ENCODE measurements around the gene OR12D1.

The OR12D1 gene

DNA sequence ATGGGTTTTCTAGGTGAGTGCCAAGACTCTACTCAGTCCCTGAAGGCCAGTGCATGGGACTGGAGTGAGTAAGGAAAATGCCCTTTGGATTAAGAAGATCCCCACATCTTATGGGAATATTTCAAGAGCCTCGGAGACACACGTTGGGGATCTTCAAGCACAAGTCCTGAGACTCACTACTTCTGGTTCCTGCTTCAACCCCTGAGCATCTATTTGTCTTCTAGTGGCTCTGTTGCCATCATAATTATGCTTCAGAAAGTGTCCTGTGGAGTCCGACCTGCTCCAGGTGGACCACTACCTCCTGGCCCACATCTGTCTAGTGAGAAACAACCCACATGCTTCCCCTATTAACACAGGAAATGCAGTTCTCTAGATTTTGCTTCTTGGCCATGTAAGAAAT, 46.0 kb upstream of the OR12D1 start, which contains the start of gene OR5V1 (continued):
- TF ChIP-seq, protein P1, sequence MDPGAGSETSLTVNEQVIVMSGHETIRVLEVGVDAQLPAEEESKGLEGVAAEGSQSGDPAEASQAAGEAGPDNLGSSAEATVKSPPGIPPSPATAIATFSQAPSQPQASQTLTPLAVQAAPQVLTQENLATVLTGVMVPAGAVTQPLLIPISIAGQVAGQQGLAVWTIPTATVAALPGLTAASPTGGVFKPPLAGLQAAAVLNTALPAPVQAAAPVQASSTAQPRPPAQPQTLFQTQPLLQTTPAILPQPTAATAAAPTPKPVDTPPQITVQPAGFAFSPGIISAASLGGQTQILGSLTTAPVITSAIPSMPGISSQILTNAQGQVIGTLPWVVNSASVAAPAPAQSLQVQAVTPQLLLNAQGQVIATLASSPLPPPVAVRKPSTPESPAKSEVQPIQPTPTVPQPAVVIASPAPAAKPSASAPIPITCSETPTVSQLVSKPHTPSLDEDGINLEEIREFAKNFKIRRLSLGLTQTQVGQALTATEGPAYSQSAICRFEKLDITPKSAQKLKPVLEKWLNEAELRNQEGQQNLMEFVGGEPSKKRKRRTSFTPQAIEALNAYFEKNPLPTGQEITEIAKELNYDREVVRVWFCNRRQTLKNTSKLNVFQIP (CRISPR knock-in tag; IDR thresholded peaks at IDR 0.05; ENCODE audit: borderline replicate concordance, low read depth): no peak
- TF ChIP-seq, protein P2, sequence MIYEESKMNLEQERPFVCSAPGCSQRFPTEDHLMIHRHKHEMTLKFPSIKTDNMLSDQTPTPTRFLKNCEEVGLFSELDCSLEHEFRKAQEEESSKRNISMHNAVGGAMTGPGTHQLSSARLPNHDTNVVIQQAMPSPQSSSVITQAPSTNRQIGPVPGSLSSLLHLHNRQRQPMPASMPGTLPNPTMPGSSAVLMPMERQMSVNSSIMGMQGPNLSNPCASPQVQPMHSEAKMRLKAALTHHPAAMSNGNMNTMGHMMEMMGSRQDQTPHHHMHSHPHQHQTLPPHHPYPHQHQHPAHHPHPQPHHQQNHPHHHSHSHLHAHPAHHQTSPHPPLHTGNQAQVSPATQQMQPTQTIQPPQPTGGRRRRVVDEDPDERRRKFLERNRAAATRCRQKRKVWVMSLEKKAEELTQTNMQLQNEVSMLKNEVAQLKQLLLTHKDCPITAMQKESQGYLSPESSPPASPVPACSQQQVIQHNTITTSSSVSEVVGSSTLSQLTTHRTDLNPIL (CRISPR knock-in tag; IDR thresholded peaks at IDR 0.05; ENCODE audit: low read depth): no peak

DNA sequence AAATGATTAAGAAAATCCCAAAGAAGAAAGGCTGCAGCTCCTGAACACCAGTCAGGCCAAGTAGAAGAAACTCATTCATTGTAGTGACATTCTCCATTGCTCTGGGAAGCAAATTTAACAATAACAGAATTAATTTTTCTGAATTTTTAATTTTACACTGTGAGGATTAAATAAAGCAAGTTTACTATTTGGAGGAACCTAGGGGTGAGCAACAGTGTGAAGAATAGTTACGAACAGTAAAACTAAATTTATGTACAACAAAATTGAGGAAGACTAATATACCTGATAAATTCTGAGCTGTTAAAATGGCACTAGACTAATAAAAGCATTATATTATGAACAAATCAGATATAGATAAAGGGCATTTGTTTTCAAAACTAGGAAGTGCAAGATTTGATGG, 39.5 kb upstream of the OR12D1 start, which contains the start of gene OR12D3:
Gene OR12D3 (minus strand): TSS at position 101 of the 400 bp plus-strand sequence. CDS start 4 bp downstream, at position 97.
- ATAC-seq: no peak
- TF ChIP-seq TOX (CRISPR knock-in tag; IDR thresholded peaks at IDR 0.05; ENCODE audit: borderline replicate concordance): no peak
- no peak for TF ChIP-seq ZC3H10 (CRISPR knock-in tag; IDR thresholded peaks at IDR 0.05)
- TF ChIP-seq, protein P3, sequence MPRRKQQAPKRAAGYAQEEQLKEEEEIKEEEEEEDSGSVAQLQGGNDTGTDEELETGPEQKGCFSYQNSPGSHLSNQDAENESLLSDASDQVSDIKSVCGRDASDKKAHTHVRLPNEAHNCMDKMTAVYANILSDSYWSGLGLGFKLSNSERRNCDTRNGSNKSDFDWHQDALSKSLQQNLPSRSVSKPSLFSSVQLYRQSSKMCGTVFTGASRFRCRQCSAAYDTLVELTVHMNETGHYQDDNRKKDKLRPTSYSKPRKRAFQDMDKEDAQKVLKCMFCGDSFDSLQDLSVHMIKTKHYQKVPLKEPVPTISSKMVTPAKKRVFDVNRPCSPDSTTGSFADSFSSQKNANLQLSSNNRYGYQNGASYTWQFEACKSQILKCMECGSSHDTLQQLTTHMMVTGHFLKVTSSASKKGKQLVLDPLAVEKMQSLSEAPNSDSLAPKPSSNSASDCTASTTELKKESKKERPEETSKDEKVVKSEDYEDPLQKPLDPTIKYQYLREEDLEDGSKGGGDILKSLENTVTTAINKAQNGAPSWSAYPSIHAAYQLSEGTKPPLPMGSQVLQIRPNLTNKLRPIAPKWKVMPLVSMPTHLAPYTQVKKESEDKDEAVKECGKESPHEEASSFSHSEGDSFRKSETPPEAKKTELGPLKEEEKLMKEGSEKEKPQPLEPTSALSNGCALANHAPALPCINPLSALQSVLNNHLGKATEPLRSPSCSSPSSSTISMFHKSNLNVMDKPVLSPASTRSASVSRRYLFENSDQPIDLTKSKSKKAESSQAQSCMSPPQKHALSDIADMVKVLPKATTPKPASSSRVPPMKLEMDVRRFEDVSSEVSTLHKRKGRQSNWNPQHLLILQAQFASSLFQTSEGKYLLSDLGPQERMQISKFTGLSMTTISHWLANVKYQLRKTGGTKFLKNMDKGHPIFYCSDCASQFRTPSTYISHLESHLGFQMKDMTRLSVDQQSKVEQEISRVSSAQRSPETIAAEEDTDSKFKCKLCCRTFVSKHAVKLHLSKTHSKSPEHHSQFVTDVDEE (CRISPR knock-in tag; IDR thresholded peaks at IDR 0.05): no peak
- TF ChIP-seq, protein P4, sequence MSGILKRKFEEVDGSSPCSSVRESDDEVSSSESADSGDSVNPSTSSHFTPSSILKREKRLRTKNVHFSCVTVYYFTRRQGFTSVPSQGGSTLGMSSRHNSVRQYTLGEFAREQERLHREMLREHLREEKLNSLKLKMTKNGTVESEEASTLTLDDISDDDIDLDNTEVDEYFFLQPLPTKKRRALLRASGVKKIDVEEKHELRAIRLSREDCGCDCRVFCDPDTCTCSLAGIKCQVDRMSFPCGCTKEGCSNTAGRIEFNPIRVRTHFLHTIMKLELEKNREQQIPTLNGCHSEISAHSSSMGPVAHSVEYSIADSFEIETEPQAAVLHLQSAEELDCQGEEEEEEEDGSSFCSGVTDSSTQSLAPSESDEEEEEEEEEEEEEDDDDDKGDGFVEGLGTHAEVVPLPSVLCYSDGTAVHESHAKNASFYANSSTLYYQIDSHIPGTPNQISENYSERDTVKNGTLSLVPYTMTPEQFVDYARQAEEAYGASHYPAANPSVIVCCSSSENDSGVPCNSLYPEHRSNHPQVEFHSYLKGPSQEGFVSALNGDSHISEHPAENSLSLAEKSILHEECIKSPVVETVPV (CRISPR knock-in tag; IDR thresholded peaks at IDR 0.05): no peak
- no peak for TF ChIP-seq ZNF565 (CRISPR knock-in tag; conservative IDR thresholded peaks at IDR 0.05; ENCODE audit: low read depth)
- no peak for TF ChIP-seq ESRRG (CRISPR knock-in tag; IDR thresholded peaks at IDR 0.05)
- no peak for TF ChIP-seq CSDC2 (CRISPR knock-in tag; IDR thresholded peaks at IDR 0.05)
- no peak for TF ChIP-seq BACH2 (CRISPR knock-in tag; IDR thresholded peaks at IDR 0.05; ENCODE audit: borderline replicate concordance)
- TF ChIP-seq, protein P1 (CRISPR knock-in tag; IDR thresholded peaks at IDR 0.05; ENCODE audit: borderline replicate concordance, low read depth): no peak
- TF ChIP-seq, protein P5, sequence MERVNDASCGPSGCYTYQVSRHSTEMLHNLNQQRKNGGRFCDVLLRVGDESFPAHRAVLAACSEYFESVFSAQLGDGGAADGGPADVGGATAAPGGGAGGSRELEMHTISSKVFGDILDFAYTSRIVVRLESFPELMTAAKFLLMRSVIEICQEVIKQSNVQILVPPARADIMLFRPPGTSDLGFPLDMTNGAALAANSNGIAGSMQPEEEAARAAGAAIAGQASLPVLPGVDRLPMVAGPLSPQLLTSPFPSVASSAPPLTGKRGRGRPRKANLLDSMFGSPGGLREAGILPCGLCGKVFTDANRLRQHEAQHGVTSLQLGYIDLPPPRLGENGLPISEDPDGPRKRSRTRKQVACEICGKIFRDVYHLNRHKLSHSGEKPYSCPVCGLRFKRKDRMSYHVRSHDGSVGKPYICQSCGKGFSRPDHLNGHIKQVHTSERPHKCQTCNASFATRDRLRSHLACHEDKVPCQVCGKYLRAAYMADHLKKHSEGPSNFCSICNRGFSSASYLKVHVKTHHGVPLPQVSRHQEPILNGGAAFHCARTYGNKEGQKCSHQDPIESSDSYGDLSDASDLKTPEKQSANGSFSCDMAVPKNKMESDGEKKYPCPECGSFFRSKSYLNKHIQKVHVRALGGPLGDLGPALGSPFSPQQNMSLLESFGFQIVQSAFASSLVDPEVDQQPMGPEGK (CRISPR knock-in tag; IDR thresholded peaks at IDR 0.05; ENCODE audit: borderline replicate concordance): no peak
- TF ChIP-seq PPARA (CRISPR knock-in tag; IDR thresholded peaks at IDR 0.05; ENCODE audit: borderline replicate concordance): no peak
- no peak for TF ChIP-seq ZFP3 (CRISPR knock-in tag; IDR thresholded peaks at IDR 0.05)
- no peak for TF ChIP-seq TCF4 (CRISPR knock-in tag; IDR thresholded peaks at IDR 0.05; ENCODE audit: borderline replicate concordance)
- no peak for TF ChIP-seq RARB (CRISPR knock-in tag; IDR thresholded peaks at IDR 0.05)
- TF ChIP-seq ARNTL (CRISPR knock-in tag; IDR thresholded peaks at IDR 0.05; ENCODE audit: borderline replicate concordance, low read depth): no peak
- TF ChIP-seq ZFP30 (CRISPR knock-in tag; IDR thresholded peaks at IDR 0.05): no peak
- TF ChIP-seq OSR1 (CRISPR knock-in tag; IDR thresholded peaks at IDR 0.05): no peak
- TF ChIP-seq SNAI2 (CRISPR knock-in tag; IDR thresholded peaks at IDR 0.05): no peak
- no peak for TF ChIP-seq ISL1 (CRISPR knock-in tag; IDR thresholded peaks at IDR 0.05)

Measured in SK-N-SH treated with all-trans-retinoic acid at 6 μM for 48 hours (cell line).